GM12892 (cell line): ENCODE data around the gene ENOPH1.
"Not testable (repeated sequence)": the region's sequence is repeated elsewhere in the genome, so short reads cannot be mapped to it uniquely, and the experiment has no call there.

Experiments used
- DNase-seq: peaks from one replicate; pipeline ENCODE4 v3.0.0; 2011; ENCODE audit not compliant: insufficient read length
- FAIRE-seq: peaks from 2 replicates; lab custom pipeline; 2011; peaks lifted over from hg19 to GRCh38; lab: Jason Lieb, UNC
- POLR2A ChIP-seq: IDR thresholded peaks from 2 replicates; pipeline ENCODE4 v1.6.1; 2011; ENCODE audit warnings: low read depth, low read length, control low read depth
- POLR2AphosphoS5 ChIP-seq: IDR thresholded peaks from 2 replicates; pipeline ENCODE4 v1.6.1; 2011; ENCODE audit warnings: low read depth, low read length, control low read depth
- TAF1 ChIP-seq: IDR thresholded peaks from 2 replicates; pipeline ENCODE4 v1.6.1; 2011; ENCODE audit warnings: low read depth, mild to moderate bottlenecking, control low read depth, low read length, borderline replicate concordance

The ENOPH1 gene

DNA sequence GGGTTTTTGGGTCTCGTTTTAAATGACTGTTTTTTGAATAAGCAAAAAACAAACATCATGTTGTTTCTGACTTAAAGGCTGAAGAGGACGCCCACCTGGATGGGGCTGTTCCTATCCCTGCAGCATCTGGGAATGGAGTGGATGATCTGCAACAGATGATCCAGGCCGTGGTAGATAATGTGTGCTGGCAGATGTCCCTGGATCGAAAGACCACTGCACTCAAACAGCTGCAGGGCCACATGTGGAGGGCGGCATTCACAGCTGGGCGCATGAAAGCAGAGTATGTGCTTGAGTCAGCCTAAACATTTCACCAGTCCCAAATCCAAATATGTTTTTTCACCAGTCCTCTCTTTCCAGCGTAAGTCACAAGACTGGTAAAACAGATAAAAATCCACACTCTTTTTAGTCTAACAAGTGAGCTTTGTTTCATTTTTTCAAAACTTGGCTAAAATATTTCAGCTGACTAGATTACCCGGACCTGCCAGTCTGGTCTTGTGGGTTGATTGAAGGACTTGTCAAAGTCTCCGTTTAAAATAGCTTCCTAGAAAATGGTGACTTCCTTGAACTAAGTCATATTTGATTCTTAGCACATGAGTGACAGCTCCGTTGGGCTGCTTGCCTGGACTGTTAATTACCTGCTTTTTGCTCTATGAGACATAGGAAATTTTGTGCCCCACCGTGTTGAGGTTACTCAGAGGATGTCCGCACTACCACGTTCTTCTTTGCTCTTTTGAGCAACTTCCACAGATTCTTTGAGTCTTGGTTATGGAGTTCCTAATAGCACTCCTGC lies 20.8 kb downstream of the ENOPH1 start:
- DNase-seq (no peak), FAIRE-seq (no peak)
- no peak for TF ChIP-seq POLR2AphosphoS5
- TF ChIP-seq POLR2A: no peak
- TF ChIP-seq TAF1: no peak

GRCh38 chr4:82452026-82452425 lies 21.6 kb downstream of the ENOPH1 start:
- DNase-seq: no peak
- TF ChIP-seq POLR2AphosphoS5: no peak
- no peak for TF ChIP-seq TAF1
- no peak for TF ChIP-seq POLR2A
- no peak for FAIRE-seq

GRCh38 chr4:82457266-82457665 lies 26.9 kb downstream of the ENOPH1 start:
- FAIRE-seq: no peak
- TF ChIP-seq TAF1 (no peak), POLR2AphosphoS5 (no peak), POLR2A (no peak)
- DNase-seq: no peak

DNA sequence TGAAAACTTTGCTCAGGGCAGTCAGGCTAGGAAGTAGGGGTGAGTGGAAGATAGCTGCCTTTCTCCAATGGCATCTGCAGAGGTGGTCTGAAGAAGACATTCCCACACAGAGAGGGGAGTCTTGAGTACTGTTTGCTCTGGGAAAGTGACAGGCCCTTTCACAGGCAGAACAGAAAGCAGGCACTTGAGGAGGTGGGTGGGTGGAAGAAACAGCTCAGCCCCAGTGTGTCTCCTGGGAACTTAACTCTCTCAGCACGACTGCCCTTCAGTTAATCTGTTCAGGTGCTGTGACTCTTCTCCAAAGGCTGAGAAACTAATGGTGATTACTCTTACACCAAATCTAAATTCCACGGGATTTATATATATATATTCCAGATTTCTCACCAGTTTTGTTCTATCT lies 28.3 kb downstream of the ENOPH1 start:
- TF ChIP-seq POLR2AphosphoS5: no peak
- no peak for TF ChIP-seq POLR2A
- TF ChIP-seq TAF1: no peak
- FAIRE-seq (no peak), DNase-seq (no peak)

- DNase-seq (no peak), FAIRE-seq (no peak)
- TF ChIP-seq POLR2A: no peak
- TF ChIP-seq POLR2AphosphoS5: no peak
- TF ChIP-seq TAF1: no peak
Measured at GRCh38 chr4:82461710-82462109, 31.3 kb downstream of the ENOPH1 start.

- TF ChIP-seq POLR2AphosphoS5: no peak
- TF ChIP-seq TAF1: no peak
- no peak for TF ChIP-seq POLR2A
- DNase-seq: peak; percentile 43
- peak; percentile 95 for FAIRE-seq
Measured at GRCh38 chr4:82462415-82462831, 32.0 kb downstream of the ENOPH1 start.

DNA sequence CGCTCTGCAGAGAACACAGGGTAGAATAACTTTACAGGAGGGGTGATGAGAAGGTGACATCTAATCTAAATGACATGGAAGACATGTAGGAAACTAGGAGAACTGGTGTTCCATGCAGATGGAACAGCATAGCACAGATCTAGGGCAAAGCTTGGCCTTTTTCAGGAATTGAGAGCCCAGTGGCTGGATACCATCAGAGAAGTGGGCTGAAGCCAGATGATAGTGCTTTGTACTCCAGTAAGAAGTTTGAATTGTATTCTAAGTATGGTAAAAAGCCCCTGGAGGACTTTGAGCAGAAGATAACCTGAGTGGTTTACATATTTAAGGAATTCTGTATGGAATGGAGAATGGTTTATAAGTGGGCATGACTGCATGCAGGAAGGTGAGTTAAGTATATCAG lies 32.8 kb downstream of the ENOPH1 start:
- no peak for FAIRE-seq
- TF ChIP-seq POLR2AphosphoS5 (no peak), POLR2A (no peak), TAF1 (no peak)

GRCh38 chr4:82467471-82467870 lies 37.1 kb downstream of the ENOPH1 start:
- no peak for TF ChIP-seq TAF1
- TF ChIP-seq POLR2AphosphoS5: no peak
- TF ChIP-seq POLR2A: no peak
- no peak for DNase-seq
- no peak for FAIRE-seq

More for the DNA sequence above, 32.8 kb downstream of the ENOPH1 start:
- DNase-seq: no peak

- FAIRE-seq (no peak), DNase-seq (no peak)
- TF ChIP-seq POLR2AphosphoS5: no peak
- TF ChIP-seq TAF1: no peak
- no peak for TF ChIP-seq POLR2A
Measured at GRCh38 chr4:82469791-82470345, 39.5 kb downstream of the ENOPH1 start.

- FAIRE-seq, DNase-seq: not testable (repeated sequence)
Measured at GRCh38 chr4:82473080-82473479, 42.7 kb downstream of the ENOPH1 start.

- FAIRE-seq (no peak), DNase-seq (no peak)
- TF ChIP-seq POLR2AphosphoS5 (no peak), TAF1 (no peak), POLR2A (no peak)
Measured at GRCh38 chr4:82473621-82474164, 43.3 kb downstream of the ENOPH1 start.

GRCh38 chr4:82475931-82476330 lies 45.5 kb downstream of the ENOPH1 start:
- FAIRE-seq, DNase-seq: not testable (repeated sequence)

DNA sequence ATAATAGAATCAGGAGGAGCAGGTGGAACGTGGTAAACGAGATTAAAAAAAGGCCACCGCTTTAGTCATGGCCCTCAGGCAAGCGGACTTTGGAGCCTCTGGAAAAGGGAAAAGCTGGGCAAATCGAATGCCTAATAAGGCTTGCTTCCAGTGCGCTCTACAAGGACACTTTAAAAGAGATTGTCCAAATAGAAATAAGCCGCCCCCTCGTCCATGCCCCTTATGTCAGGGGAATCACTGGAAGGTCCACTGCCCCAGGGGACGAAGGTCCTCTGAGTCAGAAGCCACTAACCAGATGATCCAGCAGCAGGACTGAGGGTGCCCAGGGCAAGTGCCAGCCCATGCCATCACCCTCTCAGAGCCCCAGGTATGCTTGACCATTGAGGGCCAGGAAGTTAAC lies 47.1 kb downstream of the ENOPH1 start:
- not testable (repeated sequence) for FAIRE-seq, DNase-seq
